ENCODE measurements around the gene CD2.

DNA sequence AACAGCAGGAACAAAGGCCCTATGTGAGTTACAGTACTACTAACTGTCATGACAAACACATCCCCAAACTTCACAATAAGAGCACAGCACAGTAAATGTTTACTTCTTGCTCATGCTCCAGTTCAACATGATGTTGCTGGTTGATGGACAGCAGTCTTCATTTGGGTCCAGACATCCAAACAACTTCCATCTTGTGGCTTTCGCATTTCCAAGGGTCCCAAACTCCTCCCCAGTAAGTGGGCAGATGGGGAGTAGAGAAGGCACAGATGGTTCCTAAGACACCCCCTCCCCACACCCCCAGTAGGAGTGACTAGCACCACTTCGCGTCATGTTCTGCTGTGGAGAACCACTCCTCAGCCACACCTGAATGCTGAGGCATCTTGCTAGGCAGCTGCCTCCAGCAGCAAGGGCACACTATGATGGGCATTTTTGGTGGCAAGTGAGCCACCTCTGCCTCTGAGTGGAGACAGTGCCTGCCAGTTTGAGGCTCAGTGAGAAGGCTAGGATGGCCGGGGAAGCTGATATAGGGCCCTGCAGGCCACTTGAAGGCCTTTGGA lies 32.7 kb upstream of the CD2 start:
- no peak for TF ChIP-seq CTCF (IDR thresholded peaks at IDR 0.05)
- no peak for TF ChIP-seq POLR2A (IDR thresholded peaks at IDR 0.05)
